Urothelium cell line (cell line): ENCODE results near the gene KCNG4.
"Not testable (repeated sequence)": the region's sequence is repeated elsewhere in the genome, so short reads cannot be mapped to it uniquely, and the experiment has no call there.

Experiments used
- DNase-seq: peaks from one replicate; pipeline ENCODE4 v3.0.0; 2011; ENCODE audit warnings: low spot score, mixed read lengths
- FAIRE-seq: peaks from 2 replicates; lab custom pipeline; 2011; peaks lifted over from hg19 to GRCh38; lab: Jason Lieb, UNC

Gene KCNG4

GRCh38 chr16:84237994-84238750 is 1.6 kb downstream of the KCNG4 start:
- FAIRE-seq: no peak

GRCh38 chr16:84236671-84237070 is 3.1 kb downstream of the KCNG4 start:
- FAIRE-seq (no peak), DNase-seq (no peak)

More at GRCh38 chr16:84237994-84238750, 1.6 kb downstream of the KCNG4 start:
- DNase-seq: no peak

GRCh38 chr16:84234321-84235241 is 5.2 kb downstream of the KCNG4 start:
- no peak for DNase-seq
- FAIRE-seq: no peak

- no peak for DNase-seq
- no peak for FAIRE-seq
Observed at GRCh38 chr16:84233748-84234147, 6.1 kb downstream of the KCNG4 start.

GRCh38 chr16:84232969-84233368 is 6.8 kb downstream of the KCNG4 start:
- no peak for DNase-seq
- FAIRE-seq: no peak

GRCh38 chr16:84232060-84232459 is 7.8 kb downstream of the KCNG4 start:
- FAIRE-seq: no peak
- no peak for DNase-seq

GRCh38 chr16:84229471-84229870 is 10.3 kb downstream of the KCNG4 start:
- FAIRE-seq: no peak

GRCh38 chr16:84228256-84228838 is 11.5 kb downstream of the KCNG4 start:
- peak; percentile 89 for DNase-seq
- FAIRE-seq: peak; percentile 83

More at GRCh38 chr16:84229471-84229870, 10.3 kb downstream of the KCNG4 start:
- DNase-seq: no peak

- DNase-seq: no peak
- FAIRE-seq: no peak
Observed at GRCh38 chr16:84227548-84227947, 12.3 kb downstream of the KCNG4 start.

GRCh38 chr16:84226026-84226425 is 13.8 kb downstream of the KCNG4 start:
- DNase-seq: no peak
- FAIRE-seq: no peak

- DNase-seq (no peak), FAIRE-seq (no peak)
Observed at GRCh38 chr16:84225571-84225970, 14.2 kb downstream of the KCNG4 start.

GRCh38 chr16:84225126-84225525 is 14.7 kb downstream of the KCNG4 start:
- no peak for DNase-seq

GRCh38 chr16:84224554-84224953 is 15.3 kb downstream of the KCNG4 start:
- FAIRE-seq: no peak

More at GRCh38 chr16:84225126-84225525, 14.7 kb downstream of the KCNG4 start:
- FAIRE-seq: no peak

GRCh38 chr16:84223456-84223855 is 16.4 kb downstream of the KCNG4 start:
- DNase-seq: no peak
- no peak for FAIRE-seq

More at GRCh38 chr16:84224554-84224953, 15.3 kb downstream of the KCNG4 start:
- DNase-seq: no peak

- FAIRE-seq (no peak), DNase-seq (no peak)
Observed at GRCh38 chr16:84220851-84221250, 19.0 kb downstream of the KCNG4 start.

- no peak for DNase-seq
- no peak for FAIRE-seq
Observed at GRCh38 chr16:84218956-84219355, 20.9 kb downstream of the KCNG4 start.

GRCh38 chr16:84218176-84218823 is 21.5 kb downstream of the KCNG4 start:
- no peak for FAIRE-seq
- DNase-seq: no peak

GRCh38 chr16:84216144-84216543 is 23.7 kb downstream of the KCNG4 start:
- not testable (repeated sequence) for FAIRE-seq, DNase-seq

GRCh38 chr16:84215531-84215930 is 24.3 kb downstream of the KCNG4 start:
- FAIRE-seq (no peak), DNase-seq (no peak)

GRCh38 chr16:84214451-84215066 is 25.3 kb downstream of the KCNG4 start:
- no peak for FAIRE-seq
- DNase-seq: no peak
